Neural cell (in vitro differentiated cells): ENCODE measurements around the gene DHRS1. TPM values are rescaled to one million over a fixed set of nuclear protein-coding genes. Genes with fewer than 3 reads are reported as not detected.

Experiments
- H2AFZ ChIP-seq: fragments of 200-600, 300-800 bp; sonication (generic), shearing (Covaris generic); 2 replicates; pipeline ENCODE4 v1.6.0; 2014; ENCODE audit warnings: low read depth, mild to moderate bottlenecking, antibody characterized with exemption, low read length, moderate library complexity
- H3F3A ChIP-seq: fragments of 200-600 bp; shearing (Covaris generic); 2 replicates; pipeline ENCODE4 v1.6.1; 2016; ENCODE audit warnings: mild to moderate bottlenecking, moderate library complexity, mixed read lengths, antibody characterized with exemption, low read length; ENCODE audit not compliant: insufficient read depth, poor library complexity, severe bottlenecking
- H3K27ac ChIP-seq: fragments of 200-600, 300-800 bp; sonication (generic), shearing (Covaris generic); 2 replicates; pipeline ENCODE4 v1.5.1; 2014; ENCODE audit warnings: mild to moderate bottlenecking, low read length, moderate library complexity
- H3K27me3 ChIP-seq: fragments of 300-800, 200-600 bp; sonication (generic), shearing (Covaris generic); 2 replicates; pipeline ENCODE4 v1.6.0; 2014; ENCODE audit warnings: mild to moderate bottlenecking, low read depth, low read length, moderate library complexity; ENCODE audit not compliant: insufficient read depth
- H3K36me3 ChIP-seq: fragments of 300-800, 200-600 bp; sonication (generic), shearing (Covaris generic); 2 replicates; pipeline ENCODE4 v1.5.1; 2014; ENCODE audit warnings: mild to moderate bottlenecking, antibody characterized with exemption, low read length, moderate library complexity; ENCODE audit not compliant: insufficient read depth
- H3K4me2 ChIP-seq: fragments of 300-800, 200-600 bp; sonication (generic), shearing (Covaris generic); 2 replicates; pipeline ENCODE4 v1.6.0; 2014; ENCODE audit warnings: mild to moderate bottlenecking, low read length
- H3K4me3 ChIP-seq: fragments of 300-800, 200-600 bp; sonication (generic), shearing (Covaris generic); 2 replicates; pipeline ENCODE4 v1.5.1; 2014; ENCODE audit warnings: mild to moderate bottlenecking, low read length, moderate library complexity
- H3K79me2 ChIP-seq: fragments of 200-600 bp; shearing (Covaris generic); replicated peaks from 2 replicates; pipeline ENCODE4 v1.6.0; 2014; ENCODE audit warnings: mild to moderate bottlenecking, low read length, moderate library complexity; ENCODE audit not compliant: insufficient read depth
- H3K9ac ChIP-seq: fragments of 300-800, 200-600 bp; sonication (generic), shearing (Covaris generic); 2 replicates; pipeline ENCODE4 v1.6.1; 2016; ENCODE audit warnings: mild to moderate bottlenecking, low read length, mixed read lengths
- H3K9me2 ChIP-seq: fragments of 200-600 bp; shearing (Covaris generic); 2 replicates; pipeline ENCODE4 v1.6.1; 2016; ENCODE audit warnings: mild to moderate bottlenecking, low read length, mixed read lengths; ENCODE audit not compliant: insufficient read depth
- H3K9me3 ChIP-seq: fragments of 200-600, 300-800 bp; sonication (generic), shearing (Covaris generic); 2 replicates; pipeline ENCODE4 v1.6.1; 2016; ENCODE audit warnings: mild to moderate bottlenecking, mixed run types, low read length, moderate library complexity, mixed read lengths
- H4K20me1 ChIP-seq: fragments of 200-600 bp; shearing (Covaris generic); 2 replicates; pipeline ENCODE4 v1.6.1; 2016; ENCODE audit warnings: mild to moderate bottlenecking, mixed run types; ENCODE audit not compliant: insufficient read depth
- CTCF ChIP-seq: fragments of 450-650 bp; IDR thresholded peaks from 2 replicates; pipeline ENCODE4 v1.5.1; 2014; ENCODE audit warnings: antibody characterized with exemption, mild to moderate bottlenecking, moderate library complexity; ENCODE audit not compliant: poor library complexity, severe bottlenecking
- EP300 ChIP-seq: fragments of 450-650 bp; conservative IDR thresholded peaks from 2 replicates; pipeline ENCODE4 v1.6.1; 2014; ENCODE audit warnings: antibody characterized with exemption, mild to moderate bottlenecking, moderate library complexity; ENCODE audit not compliant: poor library complexity, severe bottlenecking
- EZH2 ChIP-seq: fragments of 200-600, 300-800 bp; shearing (Covaris generic), sonication (generic); IDR thresholded peaks from 2 replicates; pipeline ENCODE4 v1.6.1; 2014; ENCODE audit warnings: antibody characterized with exemption, low read length, borderline replicate concordance, mild to moderate bottlenecking; ENCODE audit not compliant: insufficient read depth, poor library complexity, severe bottlenecking
- MXI1 ChIP-seq: fragments of 450-650 bp; conservative IDR thresholded peaks from 2 replicates; pipeline ENCODE4 v1.6.1; 2014; ENCODE audit warnings: antibody characterized with exemption, mild to moderate bottlenecking; ENCODE audit not compliant: poor library complexity, severe bottlenecking
- POLR2AphosphoS5 ChIP-seq: IDR thresholded peaks from 2 replicates; pipeline ENCODE4 v1.6.1; 2012
- RAD21 ChIP-seq: fragments of 450-650 bp; conservative IDR thresholded peaks from 2 replicates; pipeline ENCODE4 v1.6.1; 2014; ENCODE audit warnings: antibody characterized with exemption, mild to moderate bottlenecking, moderate library complexity
- REST ChIP-seq: IDR thresholded peaks from 2 replicates; pipeline ENCODE4 v1.6.1; 2012; ENCODE audit warnings: borderline replicate concordance
- SMC3 ChIP-seq: fragments of 450-650 bp; conservative IDR thresholded peaks from 2 replicates; pipeline ENCODE4 v1.6.1; 2014; ENCODE audit warnings: antibody characterized with exemption, mild to moderate bottlenecking, moderate library complexity; ENCODE audit not compliant: poor library complexity
- TAF1 ChIP-seq: IDR thresholded peaks from 2 replicates; pipeline ENCODE4 v1.6.1; 2012; ENCODE audit warnings: low read depth
- polyA plus RNA-seq: library from polyadenylated mRNA; depleted of rRNA; stranded (reverse); fragments of >200 nt; gene quantifications from 2 replicates; pipeline ENCODE4 v1.2.3, GENCODE V29; 2014

The DHRS1 gene
- polyA plus RNA-seq, 1 donor from 2014 or later = 6.9 TPM

- no peak overlapping the region for H3K4me2 ChIP-seq
- H3K27me3 ChIP-seq = peaks cover 8% of the 10 kb centered on the region
- no peak overlapping the region for H3K27ac ChIP-seq
- H3K9me2 ChIP-seq = no peaks in the 10 kb centered on the region
- H3K36me3 ChIP-seq = no peaks in the 10 kb centered on the region
- H2AFZ ChIP-seq = no peak overlapping the region
- H3F3A ChIP-seq = no peaks in the 10 kb centered on the region
- no peaks in the 10 kb centered on the region for H4K20me1 ChIP-seq
- H3K9ac ChIP-seq = no peak overlapping the region
- no peak overlapping the region for H3K4me3 ChIP-seq
- no peaks in the 10 kb centered on the region for H3K79me2 ChIP-seq
- H3K9me3 ChIP-seq = no peaks in the 10 kb centered on the region
- TF ChIP-seq TAF1 (no peak), EP300 (no peak), CTCF (no peak), REST (no peak), SMC3 (no peak), POLR2AphosphoS5 (no peak), RAD21 (no peak), MXI1 (no peak), EZH2 (no peak)
These were observed 23.1 kb upstream of the DHRS1 start for GRCh38 chr14:24322672-24323071.

- Histone ChIP-seq H3K79me2 (no peaks in the 10 kb centered on the region), H3K4me2 (no peak overlapping the region), H4K20me1 (no peaks in the 10 kb centered on the region), H3K36me3 (no peaks in the 10 kb centered on the region), H3F3A (no peaks in the 10 kb centered on the region), H3K9ac (no peak overlapping the region), H3K9me2 (no peaks in the 10 kb centered on the region), H3K9me3 (no peaks in the 10 kb centered on the region), H3K27ac (no peak overlapping the region), H2AFZ (no peak overlapping the region), H3K27me3 (peaks cover 8% of the 10 kb centered on the region), H3K4me3 (no peak overlapping the region)
- no peak for TF ChIP-seq MXI1
- TF ChIP-seq CTCF = no peak
These were observed 21.8 kb upstream of the DHRS1 start for GRCh38 chr14:24321212-24321975.
